NCI-H2227 (cell line): ENCODE results near the gene BICRA.
A peak's percentile ranks its signal among the peaks of the same experiment; 100 is the strongest.
"Not testable (repeated sequence)": the region's sequence is repeated elsewhere in the genome, so short reads cannot be mapped to it uniquely, and the experiment has no call there.

Experiments used
- DNase-seq: peaks from one replicate; lab custom pipeline; 2025; ENCODE audit not compliant: unreplicated experiment; lab: John Stamatoyannopoulos, UW

BICRA gene

DNA sequence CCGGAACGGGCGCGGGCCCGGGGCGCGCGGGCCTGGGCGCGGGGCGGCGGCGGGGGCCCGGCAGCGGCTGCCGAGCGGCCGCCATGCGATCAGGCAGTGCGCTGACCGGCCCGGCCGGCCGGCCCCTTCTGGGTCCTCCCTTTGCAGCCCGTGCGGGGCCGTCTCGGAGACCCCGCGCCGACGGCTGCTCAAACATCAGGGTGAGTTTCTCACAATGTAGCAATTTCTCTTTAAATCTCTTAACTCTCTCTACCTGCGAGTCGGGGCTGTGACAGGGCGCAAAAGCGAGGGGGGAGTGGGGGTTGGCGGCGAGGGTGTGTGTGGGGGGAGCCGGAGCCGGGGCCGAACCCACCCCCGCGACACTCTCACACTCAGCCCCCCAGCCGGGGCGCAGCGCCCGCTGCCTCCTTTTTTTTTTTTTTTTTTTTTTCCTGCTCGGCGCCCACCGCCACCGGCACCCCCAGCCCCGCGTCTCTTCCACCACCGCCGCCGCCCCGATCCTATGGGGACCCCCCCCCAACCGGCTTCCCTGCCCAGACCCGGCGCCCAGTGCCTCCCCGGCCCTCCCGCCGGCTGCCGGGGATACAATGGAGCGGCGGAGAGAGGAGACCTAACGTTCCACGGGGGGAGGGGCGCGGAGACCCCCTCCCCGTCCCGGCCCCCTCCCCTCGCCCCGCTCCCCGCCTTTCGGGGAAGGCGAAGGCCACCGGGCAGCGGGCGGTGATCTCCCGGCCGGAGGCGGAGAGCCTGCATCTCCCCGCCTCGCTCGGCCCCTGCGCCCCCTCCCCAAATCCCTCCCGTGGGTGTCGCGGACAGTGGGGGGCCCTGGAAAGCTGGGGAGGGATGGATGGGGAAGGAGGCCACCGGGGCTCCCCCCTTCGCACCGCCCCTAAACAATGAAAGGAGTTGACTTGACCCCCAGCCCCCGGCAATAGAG lies at the start of gene BICRA:
BICRA (plus strand) TSS at position 166 of the 937 bp plus-strand sequence. CDS start 64,441 bp downstream, outside the sequence.
- DNase-seq, result peak; percentile 85

DNA sequence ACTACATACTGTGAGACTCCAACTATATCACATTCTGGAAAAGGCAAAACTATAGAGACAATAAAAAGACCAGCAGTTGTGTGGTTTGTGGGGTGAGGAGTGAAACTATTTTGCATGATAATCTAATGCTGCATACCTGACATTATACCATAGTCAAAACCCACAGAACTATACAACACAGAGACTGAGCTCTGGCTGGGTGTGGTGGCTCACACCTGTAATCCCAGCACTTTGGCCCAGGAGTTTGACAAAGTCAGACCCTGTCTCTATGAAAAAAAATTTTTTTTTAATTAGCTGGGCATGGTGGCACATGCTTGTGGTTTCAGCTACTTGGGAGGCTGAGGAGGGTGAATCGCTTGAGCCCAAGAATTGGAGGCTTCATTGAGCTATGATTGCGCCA lies 47.9 kb upstream of the BICRA start:
- no peak for DNase-seq

DNA sequence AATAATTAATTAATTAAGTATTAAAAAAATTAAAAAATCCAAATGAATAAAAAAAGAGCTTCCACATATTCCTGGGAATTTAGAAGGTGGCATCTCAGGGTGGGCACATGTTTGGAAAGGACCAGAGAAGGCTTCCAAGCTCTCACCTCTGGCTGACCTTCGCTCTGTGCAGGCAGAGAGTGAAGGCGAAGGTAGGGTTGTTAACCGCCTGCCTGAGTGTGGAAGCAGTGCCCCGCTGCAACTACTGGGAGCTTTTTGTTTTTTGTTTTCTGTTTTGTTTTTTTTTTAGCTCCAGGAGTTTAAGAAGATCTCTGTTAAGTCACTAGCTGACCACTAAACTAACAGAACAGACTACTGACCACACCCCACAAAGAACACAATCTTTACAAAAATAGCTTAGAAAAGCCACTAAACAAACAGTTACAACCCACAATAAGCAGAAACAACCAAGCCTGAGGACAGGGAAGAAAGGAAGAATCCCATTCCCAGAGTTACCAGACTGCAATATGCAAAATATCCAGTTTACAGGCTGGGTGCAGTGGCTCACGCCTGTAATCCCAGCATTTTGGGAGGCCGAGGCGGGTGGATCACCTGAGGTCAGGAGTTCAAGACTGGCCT lies 47.4 kb upstream of the BICRA start:
- DNase-seq, result no peak

DNA sequence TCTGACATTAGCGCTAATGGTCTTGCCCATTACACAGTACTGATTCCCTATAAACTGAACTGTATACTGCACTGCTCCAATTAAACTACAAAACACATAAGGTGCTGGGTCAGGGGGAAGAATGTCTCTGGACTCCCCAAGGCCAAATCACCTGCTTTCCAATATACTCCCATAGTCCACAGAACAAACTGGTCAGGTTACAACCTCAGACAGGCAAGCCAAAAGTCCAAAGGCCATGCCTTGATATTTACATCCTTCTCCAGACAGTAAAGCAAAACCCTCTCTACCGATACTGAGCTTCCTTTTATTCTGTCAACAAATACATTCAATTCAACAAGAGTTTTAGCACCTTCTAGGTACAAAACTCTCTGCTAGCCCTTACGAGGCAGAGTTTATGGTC lies 44.9 kb upstream of the BICRA start:
- DNase-seq, result no peak

DNA sequence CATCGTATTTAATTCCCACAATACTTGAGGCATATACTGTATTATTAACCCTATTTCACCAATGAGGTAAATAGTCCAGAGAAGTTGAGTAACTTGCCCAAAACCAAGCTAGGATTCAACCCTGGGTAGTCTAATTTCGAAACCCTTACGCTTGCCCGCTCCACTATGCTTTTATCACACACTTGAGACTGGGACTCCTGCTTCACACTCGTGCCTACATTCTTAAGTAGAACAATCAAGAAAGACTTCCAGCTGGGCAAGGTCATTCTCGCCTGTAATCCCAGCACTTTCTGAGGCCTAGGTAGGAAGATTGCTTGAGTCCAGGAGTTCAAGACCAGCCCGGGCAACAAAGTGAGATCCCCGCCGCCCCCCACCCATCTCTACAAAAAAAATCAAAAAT lies 39.6 kb upstream of the BICRA start:
- no peak for DNase-seq

DNA sequence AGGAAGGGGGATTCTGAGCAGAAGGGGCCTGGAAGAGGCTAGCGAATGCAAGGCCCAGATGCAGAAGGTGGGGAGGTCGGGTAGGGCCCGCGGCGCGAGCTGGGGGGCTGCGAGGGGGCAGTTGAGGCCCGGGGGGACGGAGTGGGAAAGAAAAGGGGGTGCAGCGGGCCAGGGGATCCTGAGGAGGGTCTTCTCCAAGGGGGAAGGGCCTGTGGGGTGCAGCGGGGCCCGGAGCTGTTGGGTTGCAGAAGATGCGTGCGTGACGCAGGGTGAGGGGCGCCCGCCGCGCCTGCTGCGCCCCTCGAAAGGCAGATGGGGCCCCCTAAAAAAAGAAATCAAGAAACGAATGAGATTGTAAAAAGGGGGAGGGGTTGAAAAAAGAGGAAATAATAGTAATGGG lies 36.3 kb upstream of the BICRA start:
- no peak for DNase-seq

DNA sequence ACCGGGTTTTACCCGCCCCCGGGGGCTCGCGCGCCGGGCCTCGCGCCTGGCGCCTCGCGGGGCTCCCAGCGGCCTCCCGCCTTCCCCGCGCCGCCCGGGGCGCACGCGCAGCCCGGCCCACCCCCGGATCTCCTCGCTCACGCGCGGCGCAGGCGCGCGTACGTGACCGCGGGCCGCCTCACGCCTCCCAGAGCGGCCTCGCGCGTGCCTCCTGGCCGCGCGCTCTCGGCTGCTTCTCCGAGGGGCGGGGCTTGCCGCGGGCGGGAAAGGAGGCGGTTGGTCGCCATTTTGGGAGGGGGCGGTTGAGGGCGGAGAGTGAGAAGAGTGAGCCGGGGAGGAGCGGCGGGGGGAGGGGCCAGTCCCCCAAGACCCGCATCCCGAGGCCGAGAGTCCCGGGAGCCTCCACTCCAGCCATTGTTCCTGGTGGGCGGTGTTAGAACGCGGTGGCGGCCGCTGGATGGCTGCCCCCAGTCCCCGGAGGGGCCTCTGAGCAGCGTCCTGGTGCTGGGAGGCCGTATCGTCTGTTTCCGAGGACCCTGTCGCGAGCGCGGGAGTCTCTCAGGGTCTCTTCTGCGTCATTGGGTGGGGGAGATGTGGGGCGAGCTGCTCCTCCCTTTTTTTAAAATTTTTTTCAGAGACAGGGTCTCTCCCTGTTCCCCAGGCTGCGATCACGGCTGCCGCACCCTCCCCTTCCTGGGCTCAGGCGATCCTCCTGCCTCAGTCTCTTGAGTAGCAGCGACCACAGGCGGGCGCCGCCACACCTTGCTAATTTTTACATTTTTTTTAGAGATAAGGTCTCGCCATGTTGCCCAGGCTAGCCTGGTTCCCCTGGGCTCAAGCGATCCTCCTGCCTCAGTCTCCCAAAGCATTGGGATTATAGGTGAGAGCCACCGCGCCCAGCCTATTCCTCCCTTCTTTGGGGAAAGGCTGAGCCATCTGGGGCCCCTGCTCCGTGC lies 35.6 kb upstream of the BICRA start, which contains the start of gene ZNF541:
ZNF541 (minus strand) TSS at position 78 of the 956 bp plus-strand sequence. CDS start 17,292 bp downstream, outside the sequence.
- peak; percentile 82 for DNase-seq

DNA sequence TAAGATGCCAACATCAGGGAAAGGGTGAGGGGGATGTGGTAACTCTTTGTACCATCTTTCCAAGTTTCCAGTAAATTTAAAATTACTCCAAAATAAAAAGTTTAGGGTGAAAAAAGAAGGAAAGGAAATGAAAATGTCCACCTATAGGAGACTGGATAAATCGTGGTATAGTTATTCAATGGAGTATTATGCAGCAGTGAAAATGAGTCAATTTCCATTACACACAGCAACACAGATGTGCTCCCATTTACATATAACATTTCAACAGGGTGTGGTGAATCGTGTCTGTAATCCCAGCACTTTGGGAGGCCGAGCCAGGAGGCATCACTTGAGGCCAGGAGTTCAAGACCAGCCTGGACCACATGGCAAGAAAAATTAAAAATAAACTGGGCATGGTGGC lies 28.5 kb upstream of the BICRA start:
- DNase-seq, result no peak

DNA sequence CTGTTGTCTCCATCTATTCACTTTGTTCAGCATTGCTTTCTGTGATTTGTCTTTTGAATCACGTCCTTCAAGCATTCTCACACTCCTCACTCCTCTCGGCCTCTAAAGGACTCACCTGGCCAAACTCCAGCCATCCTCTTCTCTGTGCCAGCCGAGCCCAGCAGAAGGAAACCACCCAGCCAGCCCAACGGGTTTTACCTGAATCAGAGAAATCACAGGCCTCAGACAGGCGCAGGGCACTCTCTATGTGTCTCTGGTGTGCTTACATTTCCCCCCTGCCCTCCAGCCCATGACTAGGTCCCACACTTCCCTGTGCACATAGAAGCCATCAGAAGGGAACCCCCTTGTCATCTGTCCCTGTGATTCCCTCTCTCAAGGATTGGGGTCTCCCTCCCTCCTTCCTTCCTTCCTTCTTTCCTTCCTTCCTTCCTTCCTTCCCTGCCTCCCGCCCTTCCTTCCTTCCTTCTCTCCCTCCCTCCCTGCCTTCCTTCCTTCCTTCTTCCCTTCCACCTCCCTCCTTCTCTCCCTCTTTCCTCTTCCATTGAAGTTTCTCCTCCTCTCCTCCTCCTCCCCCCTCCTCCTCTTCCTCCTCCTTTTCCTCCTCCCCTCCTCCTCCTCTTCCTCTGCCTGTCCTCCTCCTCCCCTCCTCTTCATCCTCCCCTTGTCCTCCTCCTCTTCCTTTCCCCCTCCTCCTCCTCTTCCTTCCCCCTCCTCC lies 27.2 kb upstream of the BICRA start:
- DNase-seq, result no peak

DNA sequence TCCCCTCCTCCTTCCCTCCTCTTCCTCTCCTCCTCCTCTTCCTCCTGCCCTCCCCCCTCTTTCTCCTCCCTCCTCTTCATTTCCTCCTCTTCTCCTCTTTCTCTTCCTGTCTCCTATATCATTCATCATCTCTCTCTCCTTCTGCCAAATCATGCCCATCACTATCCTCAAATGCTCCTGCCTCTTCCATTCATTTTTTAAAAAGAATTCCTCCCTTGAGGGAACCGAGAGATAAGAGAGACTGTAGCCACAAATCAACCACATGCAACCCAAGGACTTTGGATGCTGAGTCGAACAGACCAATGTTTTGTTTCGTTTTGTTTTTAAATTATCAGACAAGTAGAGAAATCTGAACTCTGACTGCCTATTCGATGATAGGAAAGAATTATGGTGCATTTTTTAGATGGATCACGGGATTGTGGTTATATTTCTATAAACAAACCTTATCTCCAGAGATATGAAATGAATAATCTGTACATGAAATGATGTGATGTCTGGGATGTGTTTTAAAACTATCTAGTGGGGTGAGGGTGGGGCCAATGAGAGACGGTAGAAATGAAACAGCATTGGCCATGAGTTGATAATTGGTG lies 26.5 kb upstream of the BICRA start:
- no peak for DNase-seq

DNA sequence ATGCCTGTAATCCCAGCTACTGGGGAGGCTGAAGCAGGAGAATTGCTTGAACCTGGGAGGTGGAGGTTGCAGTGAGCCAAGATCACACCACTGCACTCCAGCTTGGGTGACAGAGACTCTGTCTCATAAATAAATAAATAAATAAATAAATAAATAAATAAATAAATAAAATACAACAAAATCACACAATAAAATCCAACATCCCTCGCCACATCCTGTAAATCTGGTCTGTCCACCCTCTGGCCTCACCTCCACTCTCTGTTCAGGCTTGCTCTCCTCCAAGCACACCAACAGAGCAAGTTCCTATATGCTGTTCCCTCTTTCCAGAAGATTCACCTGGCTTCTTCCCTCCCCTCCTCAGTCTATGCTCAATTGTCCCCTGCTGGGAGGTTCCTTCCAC lies 25.8 kb upstream of the BICRA start:
- not testable (repeated sequence) for DNase-seq

DNA sequence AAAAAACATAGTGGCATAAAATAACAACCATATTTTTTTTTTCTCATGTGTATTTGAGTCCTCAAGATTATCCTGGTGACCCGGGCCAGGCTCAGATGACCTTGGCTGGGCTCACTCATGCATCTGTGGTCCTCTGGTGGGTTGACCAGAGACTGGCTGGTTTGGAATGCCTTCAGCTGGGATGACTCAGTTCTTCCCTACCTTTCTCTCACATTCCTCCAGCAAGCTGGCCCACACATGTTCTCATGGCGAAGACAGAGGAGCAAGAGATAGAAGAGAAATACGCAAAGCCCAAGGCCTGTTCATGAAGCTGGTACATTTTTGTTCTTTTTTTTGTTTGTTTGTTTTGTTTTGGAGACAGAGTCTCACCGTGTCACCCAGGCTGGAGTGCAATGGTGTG lies 21.6 kb upstream of the BICRA start:
- DNase-seq, result no peak

DNA sequence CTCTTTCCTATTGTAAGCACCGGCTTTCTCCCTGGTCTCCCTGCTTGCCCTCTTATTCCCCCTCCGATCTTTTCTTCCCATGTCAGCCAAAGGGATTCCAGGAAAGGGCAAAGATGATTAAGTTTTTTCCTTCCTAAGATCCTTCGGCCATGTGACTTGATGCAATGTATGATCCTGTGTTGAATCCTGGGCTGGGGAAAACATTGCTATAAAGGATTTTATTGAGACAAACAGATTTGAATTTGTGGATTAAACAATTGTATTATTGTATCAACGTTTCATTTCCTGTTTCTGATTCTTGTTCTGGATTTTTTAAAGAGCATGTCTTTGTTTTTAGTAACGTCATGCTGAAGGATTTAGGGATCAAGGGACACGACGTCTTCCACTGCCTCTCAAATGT lies 19.1 kb upstream of the BICRA start:
- no peak for DNase-seq

DNA sequence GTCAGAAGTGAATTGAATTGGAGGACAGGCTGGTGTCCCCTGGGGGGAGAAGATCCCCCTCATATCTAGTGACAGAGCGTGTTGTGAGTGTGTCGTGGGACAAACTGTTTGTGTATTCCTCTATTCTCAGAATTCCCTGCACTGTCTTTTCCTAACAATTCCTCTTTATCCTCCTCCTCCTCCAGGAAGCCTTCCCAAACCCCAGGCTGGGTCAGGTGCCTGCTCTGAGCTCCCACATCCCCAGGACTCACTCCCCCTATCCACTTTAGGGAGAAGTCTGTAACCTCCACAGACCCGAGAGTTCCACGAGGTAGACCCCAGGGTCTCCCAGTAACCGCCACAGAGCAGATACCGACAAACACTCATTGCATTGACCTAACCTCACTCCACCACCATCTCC lies 15.1 kb upstream of the BICRA start:
- no peak for DNase-seq

DNA sequence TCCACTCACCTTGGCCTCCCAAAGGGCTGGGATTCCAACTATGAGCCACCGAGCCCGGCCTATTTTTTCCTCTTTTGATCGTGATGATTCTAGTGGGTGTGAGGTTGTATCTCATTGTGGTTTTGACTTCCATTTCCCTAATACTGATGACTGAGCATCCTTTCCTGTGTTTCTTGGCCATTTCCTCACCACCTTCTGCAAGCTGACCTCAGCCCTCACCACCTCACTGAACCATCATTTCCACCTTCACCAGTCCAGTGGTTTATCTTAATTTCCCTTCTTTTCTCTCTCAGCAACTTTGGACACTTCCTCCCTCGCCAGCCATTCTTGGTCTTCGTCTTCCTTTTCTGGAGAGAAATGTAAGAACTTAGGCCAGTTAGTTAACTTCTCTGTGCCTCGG lies 13.0 kb upstream of the BICRA start:
- DNase-seq, result no peak

DNA sequence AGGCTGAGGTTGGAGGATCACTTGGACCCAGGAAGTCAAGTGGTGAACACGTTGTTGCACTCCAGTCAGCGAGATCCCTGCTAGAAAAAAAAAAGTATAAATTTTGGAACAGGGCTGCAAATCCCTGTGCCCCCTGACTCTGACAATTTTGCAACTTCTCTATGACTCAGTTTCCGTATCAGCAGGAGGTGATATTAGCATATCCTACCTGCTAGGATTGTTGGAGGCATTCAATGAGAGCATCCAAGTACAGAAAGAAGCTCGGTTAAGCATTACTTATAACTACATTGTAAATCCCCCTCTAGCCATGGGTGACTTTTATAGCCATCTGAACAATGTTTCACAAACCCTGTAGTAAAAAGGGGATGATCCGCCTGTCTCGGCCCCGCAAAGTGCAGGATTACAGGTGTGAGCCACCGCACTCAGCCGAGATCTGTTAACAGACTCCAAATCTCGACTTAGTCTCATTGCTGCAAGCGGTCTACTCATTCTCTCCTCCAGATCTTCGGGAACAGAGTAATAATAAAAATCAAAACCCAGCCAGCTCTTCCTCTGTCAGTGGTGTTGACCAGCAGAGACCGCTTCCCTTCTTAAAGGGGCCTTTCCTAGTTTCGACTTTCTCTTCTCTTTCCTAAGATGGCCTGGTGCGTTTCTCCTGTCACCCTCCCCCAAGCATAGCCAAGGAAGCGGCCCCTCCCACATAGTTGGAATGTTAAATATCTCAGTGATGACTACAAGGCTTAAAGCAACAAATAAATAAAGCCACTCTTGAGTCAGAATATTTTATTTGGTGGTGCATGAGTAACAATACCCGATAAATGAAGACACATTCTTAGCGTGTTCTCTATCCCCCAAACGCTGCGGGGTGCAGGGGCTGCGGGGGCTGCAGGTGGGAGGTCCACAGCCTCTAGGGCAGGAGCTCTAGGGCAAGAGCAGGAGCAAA lies 10.3 kb upstream of the BICRA start:
- no peak for DNase-seq

DNA sequence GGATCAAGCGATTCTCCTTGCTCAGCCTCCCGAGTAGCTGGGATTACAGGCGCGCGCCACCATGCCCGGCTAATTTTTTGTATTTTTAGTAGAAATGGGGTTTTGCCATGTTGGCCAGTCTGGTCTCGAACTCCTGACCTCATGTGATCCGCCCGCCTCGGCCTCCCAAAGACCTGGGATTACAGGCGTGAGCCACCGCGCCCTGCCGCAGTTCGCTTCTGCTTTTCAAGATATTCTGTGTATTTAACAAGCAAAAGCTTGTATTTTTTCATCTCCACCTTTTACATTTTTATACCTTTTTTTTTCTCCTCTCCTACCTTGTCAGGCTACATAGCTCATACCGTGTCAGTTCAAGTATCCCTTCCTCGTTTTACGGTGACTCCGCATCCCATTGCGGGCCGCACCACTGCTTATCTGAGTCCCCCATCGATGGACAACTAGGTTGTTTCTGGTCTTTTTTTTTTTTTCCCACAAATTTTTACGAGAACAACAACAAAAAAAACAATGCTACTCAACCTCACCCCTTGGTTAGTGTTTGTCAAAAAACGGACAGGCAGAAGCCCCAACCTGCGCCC lies 9.2 kb upstream of the BICRA start:
- DNase-seq, result peak; percentile 63

DNA sequence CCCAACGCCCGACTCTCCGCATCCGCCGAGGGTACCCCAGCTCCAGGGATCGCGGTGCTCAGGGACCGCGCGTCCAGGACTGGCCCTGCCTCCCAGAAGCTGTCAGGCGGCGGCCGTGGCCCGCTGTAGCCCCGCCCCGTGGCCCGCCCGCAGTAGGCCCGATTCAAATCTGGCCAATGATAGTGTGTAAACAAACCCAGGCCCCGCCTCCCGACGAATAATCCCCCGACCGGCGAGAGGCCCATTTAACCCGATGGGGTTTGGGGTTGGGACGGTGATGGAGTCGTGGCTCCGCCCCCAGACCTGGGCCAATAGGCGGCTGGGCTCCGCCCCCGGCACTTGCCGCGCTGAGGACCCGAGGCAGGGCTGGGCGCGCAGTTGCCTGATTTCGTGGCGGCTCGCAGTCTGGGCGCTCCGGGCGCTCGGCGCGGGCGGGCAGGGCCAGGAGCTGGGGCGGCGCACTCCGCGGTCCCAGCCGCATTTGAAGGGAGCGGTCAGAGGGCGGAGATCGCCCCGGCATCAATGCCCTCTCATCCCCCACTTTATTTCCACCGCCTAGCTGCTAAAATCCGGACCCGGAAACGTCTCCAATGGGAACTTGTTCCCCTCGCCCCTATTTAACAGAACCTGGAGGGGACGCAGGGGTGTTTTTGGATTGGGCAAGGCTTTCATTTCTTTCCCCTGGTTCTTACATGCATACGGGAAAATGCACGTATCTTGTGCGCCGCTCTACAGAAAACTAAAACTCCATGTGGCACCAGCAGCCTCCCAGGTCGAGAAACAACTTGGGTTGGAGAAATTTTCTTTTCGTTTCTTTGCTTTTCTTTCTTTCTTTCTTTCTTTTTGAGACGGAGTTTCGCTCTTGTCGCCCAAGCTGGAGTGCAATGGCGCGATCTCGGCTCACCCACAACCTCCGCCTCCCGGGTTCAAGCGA lies 8.4 kb upstream of the BICRA start:
- DNase-seq, result peak; percentile 98
